IPS DF 6.9 (cell line): ENCODE data around the gene XXYLT1.
"Not testable (repeated sequence)": the region's sequence is repeated elsewhere in the genome, so short reads cannot be mapped to it uniquely, and the experiment has no call there.

Experiments used
- DNase-seq: peaks from one replicate; pipeline ENCODE4 v3.0.0-alpha.2; 2013; ENCODE audit warnings: low read depth, low spot score
- H3K27ac ChIP-seq: one replicate; pipeline ENCODE4 v1.5.1; 2013; ENCODE audit warnings: low read length, control low read depth
- H3K27me3 ChIP-seq: 2 replicates; pipeline ENCODE4 v1.6.1; 2013; ENCODE audit warnings: mild to moderate bottlenecking, low read length; ENCODE audit not compliant: control insufficient read depth, insufficient read depth
- H3K36me3 ChIP-seq: 2 replicates; pipeline ENCODE4 v1.6.1; 2013; ENCODE audit warnings: low read length; ENCODE audit not compliant: control insufficient read depth, insufficient read depth
- H3K4me1 ChIP-seq: 2 replicates; pipeline ENCODE4 v1.6.1; 2013; ENCODE audit warnings: low read length; ENCODE audit not compliant: control insufficient read depth, insufficient read depth
- H3K4me3 ChIP-seq: 2 replicates; pipeline ENCODE4 v1.5.1; 2013; ENCODE audit warnings: mild to moderate bottlenecking, low read length
- H3K9me3 ChIP-seq: 2 replicates; pipeline ENCODE4 v1.6.1; 2013; ENCODE audit warnings: low read length, inconsistent platforms; ENCODE audit not compliant: control insufficient read depth, insufficient read depth
- WGBS: extraction: QIAGEN DNeasy Blood & Tissue Kit; methylation state at CpG from one replicate; pipeline ENCODE4 v1.1.7; 2013; ENCODE audit warnings: mixed read lengths, missing lambda C conversion rate; ENCODE audit not compliant: insufficient read length, insufficient coverage; 5-methylcytosine and 5-hydroxymethylcytosine counted together

XXYLT1 gene

GRCh38 chr3:195240939-195241338 is 30.0 kb downstream of the XXYLT1 start:
- no peaks in the 10 kb centered on the region for H3K36me3 ChIP-seq
- H3K9me3 ChIP-seq: no peaks in the 10 kb centered on the region
- H3K27ac ChIP-seq: no peak overlapping the region
- no peak for DNase-seq
- no CpG with 5 or more reads among the region's 6 CpGs for WGBS
- H3K4me1 ChIP-seq: no peaks in the 10 kb centered on the region
- H3K4me3 ChIP-seq: no peak overlapping the region
- no peaks in the 10 kb centered on the region for H3K27me3 ChIP-seq

- Histone ChIP-seq H3K9me3 (no peaks in the 10 kb centered on the region), H3K27me3 (no peaks in the 10 kb centered on the region), H3K4me1 (no peaks in the 10 kb centered on the region), H3K27ac (no peak overlapping the region), H3K4me3 (no peak overlapping the region), H3K36me3 (no peaks in the 10 kb centered on the region)
- no peak for DNase-seq
- no CpG with 5 or more reads among the region's 15 CpGs for WGBS
Observed at GRCh38 chr3:195240171-195240701, 30.7 kb downstream of the XXYLT1 start.

- Histone ChIP-seq H3K27me3 (no peaks in the 10 kb centered on the region), H3K4me3 (no peak overlapping the region), H3K36me3 (no peaks in the 10 kb centered on the region), H3K9me3 (no peaks in the 10 kb centered on the region), H3K27ac (no peak overlapping the region), H3K4me1 (no peaks in the 10 kb centered on the region)
- WGBS: no CpG with 5 or more reads among the region's 3 CpGs
- DNase-seq: no peak
Observed at GRCh38 chr3:195239121-195239520, 31.8 kb downstream of the XXYLT1 start.

GRCh38 chr3:195238586-195239118 is 32.3 kb downstream of the XXYLT1 start:
- H3K36me3 ChIP-seq: no peaks in the 10 kb centered on the region
- H3K27ac ChIP-seq: no peak overlapping the region
- H3K9me3 ChIP-seq: no peaks in the 10 kb centered on the region
- WGBS: no CpG with 5 or more reads among the region's 10 CpGs
- no peak for DNase-seq
- no peaks in the 10 kb centered on the region for H3K4me1 ChIP-seq
- H3K27me3 ChIP-seq: no peaks in the 10 kb centered on the region
- H3K4me3 ChIP-seq: no peak overlapping the region

- no CpG with 5 or more reads among the region's 12 CpGs for WGBS
Observed at GRCh38 chr3:195238081-195238571, 32.8 kb downstream of the XXYLT1 start.

GRCh38 chr3:195236801-195237570 is 34.0 kb downstream of the XXYLT1 start:
- H3K9me3 ChIP-seq: no peaks in the 10 kb centered on the region
- H3K4me3 ChIP-seq: no peak overlapping the region
- H3K27me3 ChIP-seq: no peaks in the 10 kb centered on the region
- H3K4me1 ChIP-seq: no peaks in the 10 kb centered on the region
- DNase-seq: no peak
- H3K36me3 ChIP-seq: no peaks in the 10 kb centered on the region
- no CpG with 5 or more reads among the region's 10 CpGs for WGBS
- H3K27ac ChIP-seq: no peak overlapping the region

More at GRCh38 chr3:195238081-195238571, 32.8 kb downstream of the XXYLT1 start:
- no peak for DNase-seq
- Histone ChIP-seq H3K4me1 (no peaks in the 10 kb centered on the region), H3K27ac (no peak overlapping the region), H3K9me3 (no peaks in the 10 kb centered on the region), H3K27me3 (no peaks in the 10 kb centered on the region), H3K4me3 (no peak overlapping the region), H3K36me3 (no peaks in the 10 kb centered on the region)

- H3K27me3 ChIP-seq: no peaks in the 10 kb centered on the region
- WGBS: no CpG with 5 or more reads among the region's 5 CpGs
- no peak for DNase-seq
- no peak overlapping the region for H3K4me3 ChIP-seq
- no peaks in the 10 kb centered on the region for H3K9me3 ChIP-seq
- H3K27ac ChIP-seq: no peak overlapping the region
- H3K36me3 ChIP-seq: no peaks in the 10 kb centered on the region
- H3K4me1 ChIP-seq: no peaks in the 10 kb centered on the region
Observed at GRCh38 chr3:195236076-195236798, 34.7 kb downstream of the XXYLT1 start.

GRCh38 chr3:195230244-195230643 is 40.7 kb downstream of the XXYLT1 start:
- no peaks in the 10 kb centered on the region for H3K27me3 ChIP-seq
- no peak for DNase-seq
- H3K4me3 ChIP-seq: no peak overlapping the region
- H3K4me1 ChIP-seq: no peaks in the 10 kb centered on the region
- H3K27ac ChIP-seq: no peak overlapping the region
- H3K9me3 ChIP-seq: no peaks in the 10 kb centered on the region
- no CpG with 5 or more reads among the region's 1 CpG for WGBS
- no peaks in the 10 kb centered on the region for H3K36me3 ChIP-seq

- not testable (repeated sequence) for H3K27me3 ChIP-seq, DNase-seq, H3K4me1 ChIP-seq, H3K9me3 ChIP-seq, H3K36me3 ChIP-seq, H3K27ac ChIP-seq, H3K4me3 ChIP-seq
- WGBS: no CpG with 5 or more reads among the region's 5 CpGs
Observed at GRCh38 chr3:195228886-195229285, 42.1 kb downstream of the XXYLT1 start.

GRCh38 chr3:195227871-195228270 is 43.1 kb downstream of the XXYLT1 start:
- H3K4me1 ChIP-seq: peaks cover 3% of the 10 kb centered on the region
- H3K9me3 ChIP-seq: no peaks in the 10 kb centered on the region
- no peaks in the 10 kb centered on the region for H3K27me3 ChIP-seq
- H3K36me3 ChIP-seq: no peaks in the 10 kb centered on the region
- H3K4me3 ChIP-seq: no peak overlapping the region
- no CpG with 5 or more reads among the region's 6 CpGs for WGBS
- H3K27ac ChIP-seq: no peak overlapping the region
- DNase-seq: no peak
